HG03066 (cell line): ENCODE measurements around the gene AP1B1.
"Not testable (repeated sequence)": the region's sequence is repeated elsewhere in the genome, so short reads cannot be mapped to it uniquely, and the experiment has no call there.

Experiments
- ATAC-seq: cut with Tn5 transposase; IDR thresholded peaks from one replicate; pipeline ENCODE4 v1.9.1; 2021; ENCODE audit warnings: low read depth; ENCODE audit not compliant: unreplicated experiment

AP1B1 gene

GRCh38 chr22:29352778-29353177, 35.6 kb downstream of the AP1B1 start:
- ATAC-seq: no peak

- no peak for ATAC-seq
Measured at GRCh38 chr22:29351891-29352290, 36.5 kb downstream of the AP1B1 start.

- no peak for ATAC-seq
Measured at GRCh38 chr22:29351042-29351441, 37.3 kb downstream of the AP1B1 start.

DNA sequence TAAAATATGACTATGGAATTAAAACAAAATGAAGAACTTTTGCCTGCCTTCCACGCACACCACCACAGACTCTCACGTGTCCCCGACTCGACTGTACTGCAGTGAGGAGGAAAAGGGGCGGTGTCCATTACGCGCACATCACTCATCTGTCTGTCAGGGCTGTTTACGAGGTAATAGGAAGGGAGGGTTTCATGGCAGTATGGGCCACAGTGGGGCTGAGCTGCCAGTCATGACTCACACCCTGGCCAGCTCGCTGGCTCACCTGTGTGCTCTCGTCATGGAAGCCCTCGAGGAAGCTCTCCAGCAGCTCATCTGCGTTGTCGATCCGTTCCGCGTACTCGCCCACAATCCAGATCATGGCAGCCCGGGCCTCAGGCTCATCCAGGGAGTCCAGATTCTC, 39.4 kb downstream of the AP1B1 start:
- ATAC-seq: no peak

- ATAC-seq: no peak
Measured at GRCh38 chr22:29348041-29348440, 40.3 kb downstream of the AP1B1 start.

- ATAC-seq: no peak
Measured at GRCh38 chr22:29346659-29347058, 41.7 kb downstream of the AP1B1 start.

- ATAC-seq: no peak
Measured at GRCh38 chr22:29345932-29346331, 42.4 kb downstream of the AP1B1 start.

DNA sequence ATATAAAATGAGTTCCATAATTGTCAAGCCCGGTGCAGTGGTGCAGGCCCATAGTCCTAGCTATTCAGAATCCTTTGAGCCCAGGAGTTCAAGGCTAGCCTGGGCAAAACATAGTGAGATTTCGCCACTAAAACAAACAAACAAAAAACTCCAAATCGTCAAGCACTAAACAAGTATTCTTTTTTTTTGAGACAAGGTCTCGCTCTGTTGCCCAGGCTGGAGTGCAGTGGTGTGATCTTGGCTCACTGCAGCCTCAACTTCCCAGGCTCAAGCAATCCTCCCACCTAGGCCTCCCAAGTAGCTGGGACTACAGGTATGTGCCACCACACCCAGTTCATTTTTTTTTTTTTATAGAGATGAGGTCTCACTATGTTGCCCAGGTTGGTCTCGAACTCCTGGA, 43.5 kb downstream of the AP1B1 start:
- ATAC-seq: not testable (repeated sequence)

DNA sequence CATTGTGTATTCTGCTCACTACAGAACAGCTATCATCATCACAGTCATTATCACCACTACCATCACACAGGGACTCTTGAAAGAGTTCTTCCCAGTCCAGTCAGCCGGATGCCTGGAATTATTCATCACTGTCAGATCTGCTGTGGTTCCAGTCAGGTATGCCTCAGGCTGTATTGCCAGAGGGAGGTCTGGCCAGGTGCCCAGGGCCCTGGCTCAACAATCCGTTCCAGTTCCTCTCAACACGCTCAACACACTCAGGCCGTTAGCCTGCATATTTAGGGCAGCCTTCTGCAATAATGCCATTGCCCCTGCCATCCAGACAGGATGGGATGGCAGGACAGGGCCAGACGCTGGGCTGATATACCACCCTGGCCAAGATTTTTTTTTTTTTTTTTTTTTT, 44.2 kb downstream of the AP1B1 start:
- ATAC-seq: no peak

DNA sequence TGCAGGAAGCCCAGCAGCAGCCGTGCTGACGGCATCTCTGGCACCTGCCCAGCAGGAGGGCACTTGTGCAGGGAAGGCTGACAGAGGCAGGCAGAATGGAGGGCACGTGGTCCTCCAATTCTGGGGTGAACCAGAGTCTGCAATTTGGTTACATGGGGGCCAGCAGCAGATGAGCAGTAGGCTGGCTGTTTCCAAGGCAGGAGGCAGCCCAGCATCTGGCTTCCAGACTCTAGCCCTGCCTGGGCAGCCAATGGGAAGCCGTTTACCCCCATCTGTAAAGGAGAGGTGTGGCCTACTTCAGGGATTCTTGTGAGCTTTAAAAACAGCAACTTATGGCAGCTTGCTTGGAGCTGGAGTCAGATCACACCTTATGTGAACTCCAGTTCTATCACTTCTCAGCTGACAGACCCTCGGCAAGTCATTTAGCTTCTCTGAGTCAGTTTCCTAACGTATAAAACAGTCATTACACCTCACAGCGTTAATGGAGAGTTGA, 45.0 kb downstream of the AP1B1 start:
- no peak for ATAC-seq

DNA sequence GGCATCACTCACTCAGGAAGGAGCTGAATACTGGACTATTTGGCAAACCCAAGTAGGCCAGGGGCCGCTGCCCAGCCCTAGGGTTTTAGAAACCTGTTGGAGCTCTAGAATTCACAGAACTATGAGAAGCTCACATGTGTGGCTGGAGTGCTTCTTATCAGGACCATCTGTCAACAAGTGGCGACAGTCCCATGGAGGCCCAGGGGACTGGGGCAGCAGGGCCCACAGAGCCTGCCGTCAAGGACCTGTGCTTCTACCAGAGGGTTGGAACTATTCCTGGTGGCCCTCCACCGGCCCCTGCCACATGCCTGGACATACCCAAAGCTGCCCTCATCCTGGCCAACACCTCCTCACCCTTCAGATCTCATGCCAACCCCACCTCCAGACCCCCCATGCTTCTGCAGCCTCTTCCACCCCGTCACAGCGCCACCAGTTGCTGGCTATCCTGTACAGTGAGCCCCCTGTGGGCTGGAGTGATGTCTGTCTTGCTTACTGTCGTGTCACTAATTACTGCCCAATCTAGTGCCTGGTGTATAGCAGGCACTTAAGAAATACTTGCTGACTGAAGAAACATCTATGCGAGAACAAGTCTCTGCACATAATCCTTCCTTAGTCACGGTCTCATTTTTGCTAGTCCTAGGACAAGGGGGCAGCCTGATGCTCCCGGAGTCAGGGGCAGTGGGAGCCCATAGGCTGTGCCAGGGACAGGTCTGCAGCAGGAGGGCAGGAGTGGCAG, 45.6 kb downstream of the AP1B1 start:
- ATAC-seq: no peak

GRCh38 chr22:29342177-29342576, 46.2 kb downstream of the AP1B1 start:
- no peak for ATAC-seq

- no peak for ATAC-seq
Measured at GRCh38 chr22:29341849-29342127, 46.6 kb downstream of the AP1B1 start.

DNA sequence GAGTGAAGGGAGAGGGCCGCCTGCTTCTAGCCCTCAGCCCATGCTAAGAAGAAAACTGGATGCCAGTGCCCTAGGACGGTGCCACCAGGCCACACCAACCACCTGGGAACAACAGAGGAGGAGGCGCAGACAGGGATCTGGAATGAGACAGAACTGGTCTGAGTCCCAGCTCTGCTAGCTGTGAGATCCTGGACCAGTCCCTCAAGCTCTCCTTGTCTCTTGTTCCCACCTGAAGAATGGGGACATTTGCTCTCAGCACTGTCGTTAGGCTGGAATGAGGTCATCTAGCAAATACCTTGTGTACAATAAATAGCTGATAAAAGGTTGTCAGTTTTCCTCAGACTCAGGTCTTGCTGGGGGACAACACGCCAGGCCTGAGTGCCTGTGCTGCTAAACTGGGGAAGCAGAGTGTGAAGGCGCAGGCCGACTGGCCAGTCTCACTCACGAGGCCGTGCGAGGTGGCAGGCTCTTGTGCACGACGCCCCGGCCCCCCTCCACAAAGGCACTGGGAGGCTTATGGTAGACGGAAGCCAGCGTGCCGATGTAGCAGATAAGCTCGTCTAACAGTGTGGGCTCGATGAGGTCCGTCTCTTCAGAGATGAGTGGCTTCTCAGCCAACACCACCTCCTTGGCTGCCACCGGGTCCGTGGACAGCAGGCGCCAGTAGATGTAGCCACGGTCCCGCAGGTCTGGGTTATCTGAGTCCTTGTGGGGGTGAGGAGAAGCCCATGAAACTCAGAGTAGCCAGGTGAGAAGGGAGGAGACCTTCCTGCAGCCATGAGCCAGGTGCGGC, 47.1 kb downstream of the AP1B1 start:
- no peak for ATAC-seq

DNA sequence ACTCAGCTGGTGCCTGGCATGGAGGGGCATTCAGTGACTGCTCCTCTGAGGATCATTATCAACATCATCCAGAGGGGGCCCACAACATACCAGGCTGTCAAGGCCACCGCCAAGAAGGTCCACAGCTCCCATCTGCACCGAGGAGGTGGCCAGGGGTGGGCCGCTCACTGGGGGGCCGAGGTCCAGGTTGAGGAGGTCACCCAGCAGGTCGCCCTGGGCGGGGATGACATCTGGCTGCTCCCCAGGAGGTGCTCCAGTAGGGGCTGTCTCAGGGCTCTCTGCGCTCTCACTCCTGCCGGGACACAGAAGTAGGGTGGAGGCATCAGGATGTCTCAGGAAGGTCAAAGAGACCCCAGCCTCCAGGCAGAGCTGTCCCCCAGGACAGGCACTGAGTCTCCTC, 47.8 kb downstream of the AP1B1 start:
- ATAC-seq: no peak

- ATAC-seq: no peak
Measured at GRCh38 chr22:29339381-29340235, 48.8 kb downstream of the AP1B1 start.

DNA sequence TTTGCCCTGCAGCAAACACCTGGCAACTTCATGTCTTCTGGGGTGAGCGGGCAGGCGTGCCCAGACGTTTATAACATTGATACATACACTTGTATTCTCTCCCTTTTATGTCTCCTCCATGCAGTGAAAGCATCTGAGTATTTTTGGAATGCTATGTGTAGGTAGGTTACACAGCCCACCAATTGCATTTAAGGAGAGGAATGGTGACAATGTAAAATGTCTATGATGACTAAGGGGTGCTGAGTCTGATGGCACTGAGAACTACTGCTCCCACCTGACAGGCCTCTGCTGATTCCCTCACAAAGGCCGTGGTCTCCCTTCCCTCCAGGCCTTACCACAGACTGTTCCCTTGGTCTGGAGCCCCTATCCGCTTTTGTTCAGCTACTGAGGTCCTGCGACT, 50.0 kb downstream of the AP1B1 start:
- ATAC-seq: no peak

- no peak for ATAC-seq
Measured at GRCh38 chr22:29337631-29338284, 50.6 kb downstream of the AP1B1 start.

DNA sequence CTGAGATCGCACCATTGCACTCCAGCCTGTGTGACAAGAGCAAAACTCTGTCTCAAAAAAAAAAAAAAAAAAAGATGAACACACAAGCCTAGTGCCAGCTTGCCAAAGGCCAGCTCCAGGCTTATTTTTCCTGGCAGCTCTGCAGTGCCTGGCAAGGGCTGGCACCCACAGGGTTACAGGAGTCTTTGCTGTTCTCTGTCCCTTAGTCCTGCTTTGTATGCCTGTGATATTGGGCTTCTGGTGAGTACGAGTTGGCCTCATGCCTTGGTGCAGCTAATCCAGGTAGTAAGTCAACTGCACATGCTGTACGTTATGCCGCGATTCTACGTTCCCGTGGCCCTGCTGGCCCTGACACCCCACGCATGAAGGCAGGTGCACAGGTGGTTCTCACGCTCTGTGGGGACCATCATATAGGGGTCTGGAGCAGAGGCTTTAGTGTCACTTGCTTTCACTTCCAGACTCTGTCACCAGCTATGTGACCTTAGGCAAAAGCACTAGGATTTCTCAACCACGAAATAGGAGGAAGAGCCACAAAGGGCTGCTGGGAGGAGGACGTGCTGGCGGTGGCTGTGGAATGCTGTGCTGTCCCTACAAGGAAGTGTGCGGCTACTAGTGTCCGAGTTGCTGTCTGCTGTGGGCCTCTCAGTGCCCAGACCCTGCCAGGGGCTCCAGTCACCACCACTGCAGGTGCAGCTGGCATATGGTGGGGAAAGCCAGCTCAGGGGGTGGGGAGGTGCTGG, 51.4 kb downstream of the AP1B1 start:
- no peak for ATAC-seq

DNA sequence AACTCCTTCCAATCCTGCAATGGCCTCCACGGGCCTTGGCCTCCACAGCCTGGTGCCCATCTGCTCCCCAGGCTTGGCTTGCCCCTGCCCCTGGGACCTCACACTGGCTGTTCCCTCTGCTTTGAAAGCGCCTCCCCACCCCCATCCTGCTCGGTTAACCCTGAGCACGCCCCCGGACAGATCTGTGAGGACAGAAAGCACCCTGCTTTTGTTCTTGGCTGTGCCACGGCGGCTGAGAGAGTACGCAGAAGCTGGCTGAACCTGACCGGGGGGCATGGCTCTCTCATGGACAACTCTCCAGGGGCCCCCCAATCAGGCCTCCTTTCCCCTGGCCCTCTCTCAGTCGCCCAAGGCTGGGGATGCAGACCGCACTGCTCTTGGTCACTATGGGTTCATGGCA, 52.7 kb downstream of the AP1B1 start:
- ATAC-seq: no peak
